Medulla oblongata (tissue), 1 donor: Measurements from ENCODE around the gene TNFRSF21.
"Not testable (repeated sequence)": the region's sequence is repeated elsewhere in the genome, so short reads cannot be mapped to it uniquely, and the experiment has no call there.

Source experiments
- DNase-seq: peaks from one replicate; pipeline ENCODE4 v3.0.0-alpha.2; 2015; ENCODE audit errors: extremely low spot score

Gene TNFRSF21, protein sequence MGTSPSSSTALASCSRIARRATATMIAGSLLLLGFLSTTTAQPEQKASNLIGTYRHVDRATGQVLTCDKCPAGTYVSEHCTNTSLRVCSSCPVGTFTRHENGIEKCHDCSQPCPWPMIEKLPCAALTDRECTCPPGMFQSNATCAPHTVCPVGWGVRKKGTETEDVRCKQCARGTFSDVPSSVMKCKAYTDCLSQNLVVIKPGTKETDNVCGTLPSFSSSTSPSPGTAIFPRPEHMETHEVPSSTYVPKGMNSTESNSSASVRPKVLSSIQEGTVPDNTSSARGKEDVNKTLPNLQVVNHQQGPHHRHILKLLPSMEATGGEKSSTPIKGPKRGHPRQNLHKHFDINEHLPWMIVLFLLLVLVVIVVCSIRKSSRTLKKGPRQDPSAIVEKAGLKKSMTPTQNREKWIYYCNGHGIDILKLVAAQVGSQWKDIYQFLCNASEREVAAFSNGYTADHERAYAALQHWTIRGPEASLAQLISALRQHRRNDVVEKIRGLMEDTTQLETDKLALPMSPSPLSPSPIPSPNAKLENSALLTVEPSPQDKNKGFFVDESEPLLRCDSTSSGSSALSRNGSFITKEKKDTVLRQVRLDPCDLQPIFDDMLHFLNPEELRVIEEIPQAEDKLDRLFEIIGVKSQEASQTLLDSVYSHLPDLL

DNA sequence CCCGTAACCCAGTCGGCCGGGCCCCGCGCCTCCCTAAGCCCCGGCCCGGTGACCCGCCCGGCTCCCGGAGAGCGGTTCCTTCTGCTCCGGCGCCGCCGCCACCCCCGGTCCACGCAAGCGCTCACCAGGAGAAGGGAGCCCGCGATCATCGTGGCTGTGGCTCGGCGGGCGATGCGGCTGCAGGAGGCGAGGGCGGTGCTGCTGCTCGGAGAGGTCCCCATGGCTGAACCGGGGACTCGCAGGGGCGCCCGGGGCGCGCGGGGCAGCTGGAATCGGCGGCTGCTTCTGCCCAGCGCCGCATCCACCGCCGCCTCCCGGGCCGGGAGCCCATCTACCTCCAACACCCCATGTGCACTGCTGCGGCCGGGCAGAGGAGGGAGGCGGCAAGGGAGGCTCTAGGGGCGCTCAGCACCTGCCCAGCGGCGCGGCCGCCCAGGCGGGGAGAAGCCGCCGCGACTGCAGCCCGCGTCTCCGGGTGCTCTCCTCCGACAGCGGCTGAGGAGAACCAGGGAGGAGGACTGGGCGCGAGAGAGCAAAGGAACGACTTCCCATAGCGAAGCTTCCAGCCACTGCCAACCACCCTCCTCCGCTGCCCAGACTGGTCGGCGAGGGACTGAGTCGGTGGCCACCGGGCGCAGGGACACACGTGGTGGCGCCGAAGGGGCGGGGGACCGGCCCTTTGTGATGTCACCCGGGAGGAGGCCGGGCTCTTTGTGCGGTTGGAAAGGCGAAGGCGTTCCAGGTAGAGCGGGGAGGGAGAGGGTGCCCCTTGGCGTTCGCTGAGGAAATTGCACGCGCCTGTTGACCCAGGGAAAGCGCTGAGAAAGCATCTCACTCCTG, at the start of gene TNFRSF21:
TSS of gene TNFRSF21 (minus strand) at position 615 of the 840 bp plus-strand sequence. CDS start at position 221, 394 bp downstream.
- DNase-seq, result peak; percentile 98

DNA sequence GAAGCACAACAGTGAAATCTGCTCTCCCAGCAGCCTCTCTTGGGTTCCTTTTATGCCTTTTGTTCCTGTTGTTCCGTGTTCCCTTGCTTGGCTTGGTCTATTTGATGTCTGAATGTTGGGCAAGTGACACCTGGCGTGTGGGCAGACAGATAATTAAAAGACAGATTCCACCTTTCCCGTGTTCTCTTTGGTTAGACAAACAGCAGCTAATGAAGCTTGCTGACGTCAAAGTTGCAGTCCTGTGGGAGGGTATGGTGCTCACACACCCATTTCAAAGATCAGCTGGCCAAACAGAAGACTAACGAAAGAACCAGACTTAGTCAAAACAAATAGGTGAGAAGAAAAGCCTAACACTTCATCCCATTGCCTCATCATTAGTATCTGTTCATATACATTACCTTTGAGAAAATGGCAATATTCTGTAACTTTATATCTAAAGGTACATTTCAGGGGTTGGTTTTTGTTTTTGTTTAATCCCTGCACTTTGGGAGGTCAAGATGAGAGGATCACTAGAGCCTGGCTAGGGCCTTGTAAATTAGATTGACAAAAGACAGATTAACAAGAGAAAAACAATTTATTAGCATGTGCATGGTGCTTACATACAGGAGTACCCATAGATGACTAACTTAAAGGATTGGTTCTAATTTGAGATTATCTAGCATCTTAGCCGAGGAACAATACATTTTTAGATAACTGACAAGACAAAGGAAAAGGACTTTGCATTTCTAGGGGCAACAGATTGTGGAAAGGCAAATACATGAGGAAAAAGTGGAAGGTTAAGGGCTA, 48.9 kb upstream of the TNFRSF21 start:
- DNase-seq, result no peak

DNA sequence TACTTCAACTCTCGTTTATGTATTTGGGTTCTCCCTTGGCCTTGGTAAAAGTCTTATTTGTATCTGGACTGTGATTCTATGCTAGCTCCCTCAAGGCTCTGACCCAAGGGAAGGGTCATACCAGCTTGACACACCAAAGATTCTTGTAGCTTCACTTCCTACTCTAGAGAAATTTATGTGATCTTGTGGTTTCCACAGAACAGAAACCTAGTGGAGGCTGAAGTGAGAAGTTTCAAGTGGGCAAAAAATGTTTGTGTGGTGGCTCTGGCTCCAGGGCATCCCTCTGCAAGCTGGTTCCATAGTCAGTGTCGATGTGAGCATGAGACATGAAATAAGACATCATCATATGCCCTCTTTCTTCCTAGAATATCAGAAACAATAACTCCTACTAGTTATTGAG, 48.1 kb upstream of the TNFRSF21 start:
- DNase-seq, result no peak

DNA sequence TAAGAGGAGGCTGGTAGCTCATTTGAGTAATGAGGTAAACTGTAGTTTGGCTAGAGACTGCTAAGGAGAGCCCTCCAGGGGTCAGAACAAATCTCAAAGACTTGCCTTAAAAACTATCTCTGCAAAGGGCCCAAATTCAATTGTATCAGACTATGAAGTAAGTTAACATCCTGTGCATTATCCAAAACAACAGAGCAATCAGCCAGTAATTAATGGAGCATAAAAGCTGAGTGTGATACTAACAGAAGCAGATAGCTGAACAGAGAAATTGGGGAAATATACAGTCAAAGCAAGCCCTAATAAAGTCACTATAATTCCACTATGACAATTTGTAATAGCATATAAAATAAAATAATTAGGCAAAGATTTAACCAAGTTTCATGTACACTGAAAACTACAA, 45.8 kb upstream of the TNFRSF21 start:
- no peak for DNase-seq

DNA sequence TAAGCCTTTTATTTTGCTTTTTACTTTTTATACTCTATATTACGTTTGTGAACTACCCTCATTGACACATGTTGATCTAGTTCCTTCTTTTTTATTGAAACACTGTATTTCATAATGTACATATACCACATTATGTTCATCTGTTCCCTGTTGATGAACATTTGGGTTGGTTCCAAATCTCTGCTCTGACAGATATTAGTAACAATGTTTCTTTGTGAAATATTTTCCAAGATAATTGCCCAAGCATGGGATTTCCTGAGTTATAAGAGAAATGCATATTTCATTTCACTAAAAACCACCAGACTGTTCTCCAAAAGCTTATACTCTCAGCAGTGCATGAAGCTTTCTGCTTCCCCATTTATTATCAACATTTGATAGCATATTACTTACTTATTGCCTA, 44.2 kb upstream of the TNFRSF21 start:
- no peak for DNase-seq

DNA sequence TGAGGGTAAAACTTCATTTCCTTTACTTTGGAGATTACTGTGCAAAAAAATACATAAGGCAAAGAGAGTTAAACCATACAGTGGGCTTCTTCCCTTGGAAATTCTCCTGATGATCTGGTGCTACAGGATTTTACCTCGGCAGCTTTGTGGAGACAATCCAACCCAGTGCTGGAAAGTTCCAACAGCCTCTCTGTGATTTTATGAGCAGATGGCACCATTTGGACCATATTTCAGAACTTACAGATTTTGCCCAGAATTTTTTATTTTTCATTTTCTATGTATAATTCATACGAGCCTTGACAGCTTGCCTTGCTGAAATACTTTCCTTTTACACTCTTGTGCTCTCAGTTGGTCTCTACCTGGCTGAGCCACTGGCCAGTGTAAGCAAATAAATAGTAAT, 43.3 kb upstream of the TNFRSF21 start:
- DNase-seq, result no peak

DNA sequence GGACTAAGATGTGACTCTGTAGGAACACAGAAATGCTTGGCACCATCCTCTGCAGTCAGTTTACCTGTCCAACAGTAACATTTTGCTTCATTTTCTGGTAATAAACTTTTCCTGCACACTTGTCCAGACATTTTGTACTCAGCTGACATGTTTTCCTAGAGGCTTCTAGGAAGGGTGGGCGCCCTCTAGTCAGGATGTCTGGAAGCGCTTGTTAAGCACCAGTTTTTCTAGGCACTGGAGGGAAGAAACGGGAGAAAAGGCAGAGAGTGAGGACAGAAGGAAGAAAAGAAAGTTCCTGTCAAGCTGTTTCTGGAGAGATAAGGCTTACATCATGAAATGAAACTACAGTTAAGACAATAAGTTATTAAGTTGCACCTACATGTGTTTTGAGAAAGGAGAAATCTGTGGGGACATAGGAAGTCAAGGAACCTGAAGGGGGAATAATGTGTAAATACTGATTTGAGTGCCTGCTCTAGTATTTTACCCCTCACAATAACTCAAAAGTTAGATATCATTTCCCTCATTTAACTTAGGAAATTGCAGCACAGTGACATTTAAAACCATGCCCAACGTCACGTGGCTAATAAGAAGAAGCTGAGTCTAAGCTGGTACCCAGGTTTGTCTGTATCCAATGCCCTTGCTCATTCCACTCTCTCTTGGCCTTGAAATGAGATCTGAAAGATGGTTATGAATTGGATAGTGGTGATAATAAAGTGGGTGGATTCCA, 42.7 kb upstream of the TNFRSF21 start:
- no peak for DNase-seq

DNA sequence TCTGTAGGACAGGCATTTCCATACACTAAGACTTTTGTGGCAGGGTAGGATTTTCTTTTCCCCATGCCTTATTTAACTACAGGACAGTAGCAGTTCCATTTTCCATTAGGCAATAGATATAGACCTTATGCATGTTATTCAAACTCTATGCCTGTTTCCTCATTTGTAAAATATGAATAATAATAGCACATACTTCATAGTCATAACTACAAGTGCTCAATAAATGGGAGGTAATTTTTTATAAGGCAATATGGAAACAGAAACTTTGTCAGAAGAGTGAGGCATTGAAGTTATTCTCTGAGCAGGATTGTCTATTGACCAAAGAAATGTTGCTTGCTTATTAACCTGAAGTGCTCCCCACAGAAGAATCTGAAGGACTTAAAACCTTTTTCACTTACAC, 41.9 kb upstream of the TNFRSF21 start:
- no peak for DNase-seq

DNA sequence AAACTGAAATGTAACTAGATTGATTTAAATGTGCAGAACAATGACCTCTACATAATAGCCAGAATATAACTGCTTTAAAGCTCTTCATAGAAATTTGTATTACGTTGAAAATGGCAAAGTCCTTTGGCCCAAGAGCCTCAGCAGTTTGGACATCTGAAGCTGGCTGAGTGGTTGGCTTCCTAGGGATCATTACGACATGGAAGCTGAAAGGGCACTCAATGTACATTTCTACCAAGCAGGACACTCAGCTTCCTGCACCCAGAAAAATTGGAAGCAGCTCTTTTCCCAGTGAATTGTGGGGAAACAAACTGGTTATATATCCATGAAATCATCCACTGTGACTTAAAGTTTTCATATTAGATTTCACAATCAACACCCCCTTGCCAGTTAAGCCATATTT, 40.2 kb upstream of the TNFRSF21 start:
- no peak for DNase-seq

DNA sequence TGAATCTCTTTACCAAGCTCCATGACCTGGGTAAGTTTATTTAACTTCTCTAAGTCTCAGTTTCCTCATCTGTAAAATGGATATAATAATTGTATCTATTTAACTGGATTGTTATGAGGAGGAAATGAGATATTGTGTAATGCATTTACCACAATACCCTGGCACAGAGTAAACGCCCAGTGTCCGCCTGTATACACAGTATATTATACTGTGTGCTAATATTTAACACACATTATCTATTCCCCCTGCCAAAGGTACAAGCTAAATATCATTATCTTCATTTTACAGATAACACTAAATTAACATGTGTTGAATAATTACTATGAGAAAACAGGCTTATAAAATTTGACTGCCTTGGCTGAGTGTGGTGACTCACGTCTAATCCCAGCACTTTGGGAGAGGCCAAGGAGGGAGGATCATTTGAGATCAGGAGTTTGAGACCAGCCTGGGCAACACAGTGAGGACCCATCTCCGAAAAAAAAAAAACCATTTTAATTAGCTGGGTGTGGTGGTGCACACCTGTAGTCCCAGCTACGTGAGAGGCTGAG, 38.7 kb upstream of the TNFRSF21 start:
- no peak for DNase-seq

DNA sequence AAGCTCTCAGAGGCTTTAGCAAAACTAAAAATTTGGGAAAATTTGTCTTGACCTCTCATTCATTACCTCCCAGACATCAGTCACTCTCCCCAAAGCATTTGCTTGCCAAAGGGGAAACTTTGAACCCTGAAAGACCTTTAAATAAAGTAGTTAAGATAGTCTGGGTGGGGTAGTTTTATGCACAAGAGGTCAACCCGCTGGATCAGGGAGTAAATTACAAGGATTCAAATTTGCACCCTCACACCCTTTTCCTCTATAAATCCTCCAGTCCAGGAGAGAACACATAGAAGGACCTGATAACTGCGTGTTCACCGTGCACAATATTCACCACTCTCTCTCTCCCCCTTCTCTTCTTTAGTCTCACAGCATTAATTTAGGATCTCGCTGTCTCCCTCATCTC, 36.1 kb upstream of the TNFRSF21 start:
- DNase-seq, result no peak

DNA sequence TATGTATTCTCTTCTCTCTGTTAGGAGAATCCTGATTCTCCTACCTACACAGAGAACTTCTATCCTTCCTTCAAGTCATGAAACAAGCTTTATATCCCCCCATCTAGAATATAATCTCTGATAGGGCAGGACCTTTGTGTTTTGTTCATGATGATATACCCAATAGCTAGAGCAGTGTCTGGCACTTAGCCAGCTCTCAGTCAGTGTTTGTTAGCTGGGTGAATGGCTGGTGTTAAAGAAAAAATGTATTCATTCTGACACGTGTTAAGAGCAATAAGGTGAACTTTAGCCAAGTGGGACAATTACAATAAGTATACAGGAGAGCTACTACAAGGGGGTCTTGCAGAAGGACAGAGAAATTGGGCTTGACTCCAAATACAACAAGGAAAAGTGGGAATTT, 34.3 kb upstream of the TNFRSF21 start:
- no peak for DNase-seq

DNA sequence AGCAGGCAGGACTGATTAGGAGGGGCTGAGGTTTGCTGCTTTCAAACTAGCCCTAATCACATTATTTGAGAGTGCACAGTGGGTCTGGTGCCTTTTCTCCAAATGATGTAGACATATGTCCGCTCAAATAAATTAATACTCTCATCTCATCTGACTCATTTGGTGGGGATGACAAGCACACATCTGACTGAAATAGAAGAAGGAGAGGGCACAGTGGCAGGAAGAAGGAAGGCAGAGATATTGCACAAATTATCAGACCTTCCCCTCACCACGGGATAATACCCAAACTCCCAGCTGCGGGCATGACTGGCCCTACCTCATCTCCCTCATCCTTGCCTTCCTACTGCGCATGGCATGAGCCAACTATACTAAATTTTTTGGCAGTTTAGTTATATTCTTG, 33.9 kb upstream of the TNFRSF21 start:
- no peak for DNase-seq

DNA sequence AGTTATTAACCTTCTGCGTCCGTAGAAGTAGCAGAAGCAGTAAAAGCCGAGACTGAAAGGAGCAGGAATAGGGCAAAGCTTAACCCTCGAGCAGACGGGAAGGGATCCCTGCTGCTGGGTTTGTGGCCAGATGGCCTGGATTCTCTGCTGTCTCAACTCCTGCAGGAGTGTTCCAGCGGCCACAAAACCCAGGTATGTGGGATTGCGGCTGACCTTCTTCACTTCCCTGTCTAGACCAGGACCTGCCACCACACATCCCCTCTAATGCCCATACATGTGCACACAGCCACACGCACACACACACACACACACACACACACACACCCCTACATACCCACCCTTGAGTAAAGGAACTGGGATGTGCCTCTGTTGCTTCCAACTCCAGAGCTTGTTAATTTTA, 33.1 kb upstream of the TNFRSF21 start:
- no peak for DNase-seq

DNA sequence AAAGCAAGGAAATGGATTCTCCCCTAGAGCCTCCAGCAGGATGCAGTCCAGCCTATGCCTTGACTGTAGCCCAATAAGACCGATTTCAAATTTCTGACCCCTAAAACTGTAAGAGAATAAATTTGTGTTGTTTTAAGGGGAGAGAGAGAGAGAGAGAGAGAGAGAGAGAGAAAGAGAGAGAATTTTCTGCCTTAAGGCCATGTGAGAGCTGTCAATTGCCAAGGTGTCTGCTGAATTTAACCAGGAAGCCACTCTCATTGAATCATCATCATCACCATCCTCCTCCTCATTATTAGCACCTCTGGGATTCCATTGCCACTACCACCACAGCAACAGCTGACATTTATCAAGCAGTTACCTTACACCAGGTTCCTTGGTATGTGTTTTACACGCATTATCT, 27.8 kb upstream of the TNFRSF21 start:
- no peak for DNase-seq

DNA sequence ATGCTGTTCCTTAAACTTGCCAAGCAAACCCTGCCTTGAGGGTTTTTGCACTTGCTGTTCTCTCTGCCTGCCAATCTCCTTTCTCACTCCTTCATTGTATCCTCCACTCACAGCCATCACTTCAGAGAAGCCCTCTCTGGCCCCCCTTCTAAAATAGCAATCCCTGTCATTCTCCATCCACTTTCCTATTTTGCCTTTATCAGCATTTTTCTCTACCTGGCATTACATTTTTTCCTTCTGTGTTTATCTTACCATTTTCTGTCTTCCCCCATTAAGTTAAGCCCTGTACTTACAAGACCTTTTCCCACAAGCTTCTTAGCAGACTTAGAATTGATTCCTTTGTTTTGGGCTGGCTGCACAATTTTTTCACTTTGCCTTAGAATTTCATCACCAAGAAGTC, 26.6 kb upstream of the TNFRSF21 start:
- DNase-seq, result no peak

DNA sequence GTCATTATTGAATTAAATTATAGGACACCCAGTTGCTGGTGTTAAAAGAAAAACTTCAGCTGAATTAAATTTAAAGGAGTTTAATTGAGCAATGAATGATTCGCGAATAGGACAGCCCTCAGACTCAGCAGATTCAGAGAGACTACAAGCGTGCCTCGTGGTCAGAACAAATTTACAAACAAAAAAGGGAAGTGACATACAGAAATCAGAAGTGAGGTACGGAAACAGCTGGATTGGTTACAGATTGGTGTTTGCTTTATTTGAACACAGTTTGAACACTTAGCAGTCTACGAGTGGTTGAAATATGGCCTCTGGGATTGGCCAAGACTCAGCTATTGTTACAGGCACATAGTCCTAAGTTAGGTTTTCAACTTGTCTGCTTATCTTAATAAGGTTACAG, 25.8 kb upstream of the TNFRSF21 start:
- DNase-seq, result peak; percentile 72

DNA sequence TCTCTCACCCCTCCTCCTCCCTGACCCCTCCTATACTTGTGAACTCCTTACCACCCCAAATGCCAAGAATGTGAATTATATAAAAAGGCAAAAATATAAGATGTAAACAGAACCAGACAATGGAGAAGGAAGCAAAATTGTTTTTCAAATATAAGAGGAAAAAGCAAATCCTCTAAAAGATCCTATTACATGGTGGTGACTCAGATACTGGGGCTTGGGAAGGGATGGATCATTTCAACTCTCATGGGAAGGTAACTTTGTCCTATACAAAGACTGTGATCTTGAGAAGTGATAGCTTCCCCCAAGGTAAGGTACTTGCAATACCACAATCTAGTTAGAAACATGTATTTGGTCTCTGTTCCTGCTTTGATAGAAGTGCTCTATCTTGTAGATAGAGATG, 24.6 kb upstream of the TNFRSF21 start:
- DNase-seq, result no peak

DNA sequence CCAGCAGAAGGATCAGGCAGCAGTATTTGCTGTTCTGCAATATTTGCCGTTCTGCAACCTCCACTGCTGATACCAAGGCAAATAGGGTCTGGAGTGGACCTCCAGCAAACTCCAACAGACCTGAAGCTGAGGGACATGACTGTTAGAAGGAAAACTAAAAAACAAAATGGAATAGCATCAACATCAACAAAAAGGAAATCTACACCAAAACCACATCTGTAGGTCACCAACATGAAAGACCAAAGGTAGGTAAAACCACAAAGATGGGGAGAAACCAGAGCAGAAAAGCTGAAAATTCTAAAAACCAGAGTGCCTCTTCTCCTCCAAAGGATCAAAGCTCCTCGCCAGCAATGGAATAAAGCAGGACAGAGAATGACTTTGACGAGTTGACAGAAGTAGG, 18.9 kb upstream of the TNFRSF21 start:
- not testable (repeated sequence) for DNase-seq

DNA sequence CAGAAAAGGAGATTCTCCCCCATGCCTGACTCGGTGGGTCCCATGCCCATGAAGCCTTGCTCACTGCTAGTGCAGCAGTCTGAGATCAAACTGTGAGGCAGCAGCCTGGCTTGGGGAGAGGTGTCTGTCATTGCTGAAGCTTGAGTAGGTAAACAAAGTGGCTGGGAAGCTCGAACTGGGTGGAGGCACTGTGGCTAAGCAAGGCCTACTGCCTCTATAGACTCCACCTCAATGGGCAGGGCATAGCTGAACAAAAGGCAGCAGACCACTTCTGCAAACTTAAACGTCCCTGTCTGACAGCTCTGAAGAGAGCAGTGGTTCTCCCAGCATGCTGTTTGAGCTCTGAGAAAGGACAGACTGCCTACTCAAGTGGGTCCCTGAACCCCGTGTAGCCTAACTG, 18.4 kb upstream of the TNFRSF21 start:
- DNase-seq, result not testable (repeated sequence)

DNA sequence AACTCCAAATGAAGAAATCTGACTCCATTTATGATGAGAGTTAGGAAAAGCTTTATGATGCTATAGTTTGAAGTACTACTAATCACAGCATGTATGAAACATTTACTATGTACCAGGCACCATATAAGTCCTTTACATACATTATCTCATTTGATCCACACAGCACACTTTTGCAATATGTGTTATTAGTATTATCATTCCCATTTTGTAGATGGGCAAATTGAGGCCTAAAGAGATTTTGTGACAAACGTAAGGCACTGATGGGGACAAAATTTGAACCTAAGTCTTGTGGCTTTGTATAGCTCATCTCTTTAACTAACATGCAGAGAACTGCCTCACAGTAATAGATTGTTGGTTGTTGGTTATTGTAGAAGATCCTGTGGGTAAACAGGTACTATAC, 14.2 kb upstream of the TNFRSF21 start:
- DNase-seq, result no peak
